H1 (cell line): ENCODE data around the gene UNK. TPM values are rescaled to one million over a fixed set of nuclear protein-coding genes. Genes with fewer than 3 reads are reported as not detected.

Experiments
- ASH2L ChIP-seq: fragments of 200-600, 300-600 bp; sonication (generic); IDR thresholded peaks from one replicate; pipeline ENCODE4 v1.7.1; 2017; ENCODE audit warnings: low read length
- ATF2 ChIP-seq: IDR thresholded peaks from 2 replicates; pipeline ENCODE4 v1.6.1; 2012; ENCODE audit warnings: low read length, inconsistent platforms
- BACH1 ChIP-seq: IDR thresholded peaks from 2 replicates; pipeline ENCODE4 v1.6.1; 2012; ENCODE audit warnings: low read length, improper control_type of control experiment
- E2F6 ChIP-seq: IDR thresholded peaks from 2 replicates; pipeline ENCODE4 v1.6.1; 2012; ENCODE audit warnings: inconsistent platforms
- GABPA ChIP-seq: IDR thresholded peaks from 2 replicates; pipeline ENCODE4 v1.6.1; 2011; ENCODE audit warnings: mild to moderate bottlenecking, low read length, moderate library complexity, borderline replicate concordance; ENCODE audit not compliant: insufficient read depth
- HDAC6 ChIP-seq: IDR thresholded peaks from one replicate; pipeline ENCODE4 v1.7.1; 2012; ENCODE audit warnings: low read depth, mild to moderate bottlenecking, inconsistent platforms, low read length, moderate library complexity
- KDM5A ChIP-seq: fragments of 200-600 bp; IDR thresholded peaks from 2 replicates; pipeline ENCODE4 v1.7.1; 2012; ENCODE audit warnings: mild to moderate bottlenecking, low read length, inconsistent platforms, mixed read lengths
- NRF1 ChIP-seq: IDR thresholded peaks from 2 replicates; pipeline ENCODE4 v1.6.1; 2011; ENCODE audit warnings: mild to moderate bottlenecking, low read depth, low read length, improper control_type of control experiment
- SIRT6 ChIP-seq: IDR thresholded peaks from one replicate; pipeline ENCODE4 v1.7.1; 2012; ENCODE audit warnings: low read length, inconsistent platforms
- SP2 ChIP-seq: IDR thresholded peaks from 2 replicates; pipeline ENCODE4 v1.6.1; 2012; ENCODE audit warnings: mild to moderate bottlenecking, low read length, inconsistent platforms
- TBP ChIP-seq: IDR thresholded peaks from 2 replicates; pipeline ENCODE4 v1.6.1; 2011; ENCODE audit warnings: low read depth, low read length, improper control_type of control experiment
- polyA plus RNA-seq, 7 experiments: library from polyadenylated mRNA; depleted of rRNA in 3 of 7; stranded (reverse) in 5 of 7; unstranded in 2 of 7; fragments of >200 nt in 5 of 7; fragments of 200-250 nt in 2 of 7; gene quantifications; 1 replicate in 5 of 7; 2 replicates in 1 of 7; 4 replicates in 1 of 7; pipeline versions ENCODE4 v1.2.1 to v1.2.3, GENCODE V29; 2011 to 2013; ENCODE audit warnings: missing spikeins in 2 of 7, mixed read lengths in 2 of 7
- total RNA-seq: library from RNA; stranded (reverse); fragmentation: NEBNext Ultra II Directional; extraction: Animal tissue kit (Norgen Biotek cat#: 25700); gene quantifications from 2 replicates; pipeline ENCODE4 v1.2.1, GENCODE V29; 2021

The UNK gene
- total and polyA plus RNA-seq, 2 of the 8 experiments (the other 6 are each of a cell fraction or from before 2014, with no cell fraction given): 24.2 to 33.3 TPM

GRCh38 chr17:75830164-75831031 lies 45.8 kb downstream of the UNK start (continued):
- TF ChIP-seq E2F6 (no peak), ATF2 (no peak), KDM5A (no peak), ASH2L (no peak), SP2 (no peak), TBP (0 out of 2 replicates have a peak, but pooled peaks have one; percentile 31), SIRT6 (no peak), NRF1 (no peak), GABPA (no peak; the same call in 1 of the 2 replicates), HDAC6 (no peak), BACH1 (no peak)
